HG03520 (cell line): Measurements from ENCODE around the gene VPS35L.
"Not testable (repeated sequence)": the region's sequence is repeated elsewhere in the genome, so short reads cannot be mapped to it uniquely, and the experiment has no call there.

ENCODE experiments used
- ATAC-seq: cut with Tn5 transposase; IDR thresholded peaks from one replicate; pipeline ENCODE4 v1.9.1; 2021; ENCODE audit warnings: mild to moderate bottlenecking, moderate library complexity; ENCODE audit not compliant: unreplicated experiment

VPS35L gene

DNA sequence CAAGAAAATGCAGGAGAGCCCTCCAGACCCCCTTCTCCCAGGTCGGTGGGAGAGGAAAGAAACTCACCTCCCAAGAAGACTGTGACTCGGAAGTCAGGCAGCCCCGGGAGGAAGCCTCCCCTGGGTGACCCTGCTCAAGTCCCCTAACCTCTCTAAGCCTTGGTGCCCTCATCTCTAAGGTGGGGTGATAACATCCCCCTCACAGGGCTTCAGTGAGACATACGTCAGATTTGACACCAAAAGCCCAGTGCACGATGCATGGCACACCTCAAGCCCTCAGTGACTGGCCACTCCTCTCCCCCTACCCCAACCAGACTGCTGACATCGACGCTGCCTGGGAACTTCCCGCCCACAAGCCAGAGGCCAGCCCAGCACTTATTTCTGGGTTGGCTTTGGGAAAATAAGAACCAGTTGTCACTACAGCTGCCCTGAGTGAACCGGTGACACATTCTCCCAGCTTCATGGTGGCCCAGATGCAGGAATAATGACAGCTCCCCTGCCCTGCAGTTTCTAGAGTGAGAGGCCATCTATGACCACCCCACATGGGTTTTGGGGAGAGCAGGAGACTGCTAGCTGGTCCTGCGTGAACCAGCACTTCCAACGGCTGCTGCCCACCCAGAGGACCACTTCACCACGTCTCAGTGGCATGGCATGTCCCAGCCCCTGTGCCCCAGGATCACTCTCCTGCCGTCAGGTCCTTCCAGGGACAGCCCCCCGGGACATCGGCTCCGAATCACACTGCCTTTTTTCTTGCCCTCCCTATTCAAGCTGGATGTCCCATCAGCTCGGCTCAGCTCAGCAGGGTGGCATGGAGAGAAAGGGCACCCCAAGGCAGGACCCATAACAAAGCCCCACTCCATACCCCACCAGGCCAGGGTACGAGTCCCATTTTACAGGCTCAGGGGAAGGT lies 153.0 kb downstream of the VPS35L start:
- no peak for ATAC-seq

DNA sequence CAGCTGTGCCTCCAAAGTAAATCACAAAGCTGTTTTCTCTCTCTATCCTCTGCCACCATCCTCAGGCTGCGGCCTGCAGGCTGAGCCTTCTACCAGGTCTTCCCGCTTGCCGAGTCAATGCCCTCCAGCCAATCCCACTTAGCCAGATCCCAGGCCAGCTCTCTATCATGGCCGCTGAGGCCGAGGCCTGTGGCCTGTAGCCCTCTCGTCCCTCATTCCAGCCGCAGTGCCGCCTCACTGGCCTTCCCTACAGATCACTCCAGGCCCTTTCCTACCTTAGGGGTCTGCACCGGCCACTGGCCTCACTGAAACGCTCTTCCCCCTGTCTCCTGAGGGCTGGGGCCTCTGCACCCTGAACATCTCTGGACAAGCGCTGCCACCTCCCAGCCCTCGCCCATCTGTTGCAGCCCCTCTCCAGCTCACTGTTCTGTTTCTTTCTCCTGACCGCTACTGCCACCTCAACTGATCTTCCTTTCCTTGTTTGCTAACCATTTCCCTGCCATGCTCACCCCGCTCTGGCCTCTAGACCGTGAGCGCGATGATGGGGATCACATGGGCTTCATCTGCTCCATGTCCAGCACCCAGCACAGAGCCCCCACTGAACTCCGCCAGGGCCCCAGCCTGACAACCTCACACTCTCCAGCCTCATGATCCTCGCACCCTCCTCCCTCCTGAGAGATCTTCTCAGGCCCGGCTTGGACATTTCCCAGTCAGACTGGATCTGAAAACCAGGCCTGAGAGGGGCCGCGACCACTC lies 154.1 kb downstream of the VPS35L start:
- ATAC-seq: no peak

DNA sequence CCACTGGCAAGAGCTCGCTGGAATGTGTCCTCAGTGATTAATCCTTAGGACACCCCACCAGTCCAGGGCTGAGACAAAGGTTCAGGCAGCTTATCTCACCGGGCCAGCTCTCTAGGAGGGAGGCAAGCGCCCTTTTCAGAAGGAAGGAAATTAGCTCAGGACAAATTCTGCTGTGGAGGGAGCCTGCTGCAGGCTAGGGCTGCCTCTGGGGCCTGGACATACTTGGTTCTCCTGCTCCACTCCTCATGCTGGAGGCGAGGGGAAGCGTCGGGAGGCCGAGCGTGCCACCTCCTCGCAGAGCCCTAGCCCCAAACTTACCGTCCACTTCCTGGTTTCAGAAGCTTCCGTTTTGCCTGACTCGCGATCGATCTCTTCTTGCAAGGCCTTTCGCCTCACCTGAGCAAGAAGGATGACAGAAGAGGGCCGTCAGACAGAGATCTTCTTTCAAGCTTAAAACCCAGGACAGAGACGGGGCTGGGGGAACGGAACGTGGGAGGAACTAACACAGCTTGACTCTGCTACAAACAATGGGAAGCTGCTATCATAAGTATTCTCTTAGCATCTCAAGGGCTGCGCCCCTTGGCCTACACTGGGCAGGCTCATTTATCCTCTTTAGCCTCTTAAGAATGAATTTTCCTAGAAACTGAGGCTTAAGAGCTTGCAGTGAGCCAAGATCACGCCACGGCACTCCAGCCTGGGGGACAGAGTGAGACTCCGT lies 154.8 kb downstream of the VPS35L start:
- no peak for ATAC-seq

DNA sequence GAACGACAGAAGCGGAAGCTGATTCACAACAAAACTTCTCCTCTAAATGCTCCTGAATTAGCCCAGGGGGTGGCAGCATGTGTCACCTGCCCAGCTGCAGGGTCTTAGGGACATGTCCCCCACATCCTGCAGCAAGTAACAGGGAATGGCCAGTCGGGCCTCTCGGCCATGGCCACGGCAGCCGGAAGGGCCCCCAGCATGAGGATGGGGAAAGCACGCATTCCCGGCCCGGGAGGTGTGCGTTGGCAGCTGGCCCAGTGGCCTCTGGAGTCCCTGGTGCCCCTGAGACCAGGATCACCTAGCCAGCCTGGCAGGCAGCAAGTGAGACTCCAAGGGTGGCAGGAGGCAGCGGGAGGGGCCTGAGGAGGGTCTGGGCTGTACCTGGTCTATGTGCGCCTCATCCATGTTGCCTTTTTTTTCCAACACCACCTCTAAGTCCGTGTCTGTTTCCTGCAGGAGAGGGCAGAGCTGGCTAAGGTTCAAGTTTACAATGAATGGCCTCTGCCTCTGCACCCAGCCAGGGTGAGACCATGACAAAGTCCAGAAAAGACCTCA lies 155.6 kb downstream of the VPS35L start:
- ATAC-seq: no peak

DNA sequence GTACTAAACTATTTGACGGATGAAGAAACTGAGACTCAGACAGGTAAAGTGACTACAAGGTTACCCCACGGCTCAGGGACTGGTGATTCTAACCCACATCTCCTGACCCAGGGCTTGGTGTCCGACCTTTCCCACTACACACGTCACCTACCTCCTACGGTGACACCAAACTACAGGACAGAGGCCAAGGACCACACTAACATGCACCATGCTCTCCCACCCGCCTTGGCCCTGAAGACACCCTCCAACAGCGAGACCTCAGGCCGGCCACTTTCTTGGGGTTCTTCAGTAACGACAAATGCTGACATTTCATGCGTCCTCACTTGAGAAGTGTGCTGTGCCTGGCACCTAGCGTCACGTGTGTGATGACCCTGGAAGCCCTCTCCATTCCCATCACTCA lies 156.1 kb downstream of the VPS35L start:
- ATAC-seq: no peak

DNA sequence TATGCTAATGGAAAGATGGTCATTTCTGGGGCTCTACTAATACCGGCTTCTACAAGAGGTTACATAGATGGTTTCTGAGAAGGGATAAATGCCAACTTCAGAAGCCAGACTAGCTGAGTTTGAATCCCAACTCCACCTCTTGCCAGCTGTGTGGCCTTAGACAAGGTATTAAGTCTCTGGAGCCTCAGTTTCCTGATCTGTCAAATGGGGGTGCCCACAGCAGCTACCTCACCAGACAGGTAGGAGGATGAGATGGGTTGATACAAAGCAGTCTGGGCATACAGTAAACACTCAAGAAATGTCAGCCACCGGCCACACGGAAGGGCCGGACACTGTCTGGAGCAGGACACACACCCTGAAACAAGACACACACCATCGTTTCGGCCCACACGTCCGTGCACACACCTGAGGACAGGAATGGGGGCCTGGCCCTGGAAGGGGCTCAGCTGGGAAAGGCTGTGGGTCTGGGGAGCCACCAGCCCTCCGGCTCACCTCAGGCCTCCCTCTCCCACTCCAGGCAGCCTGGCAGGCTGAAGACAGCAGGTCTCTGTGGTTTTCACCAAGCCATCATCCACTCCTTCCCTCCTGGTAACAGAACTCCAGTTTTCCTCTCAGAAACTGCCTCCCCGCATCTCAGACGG lies 157.0 kb downstream of the VPS35L start:
- no peak for ATAC-seq

DNA sequence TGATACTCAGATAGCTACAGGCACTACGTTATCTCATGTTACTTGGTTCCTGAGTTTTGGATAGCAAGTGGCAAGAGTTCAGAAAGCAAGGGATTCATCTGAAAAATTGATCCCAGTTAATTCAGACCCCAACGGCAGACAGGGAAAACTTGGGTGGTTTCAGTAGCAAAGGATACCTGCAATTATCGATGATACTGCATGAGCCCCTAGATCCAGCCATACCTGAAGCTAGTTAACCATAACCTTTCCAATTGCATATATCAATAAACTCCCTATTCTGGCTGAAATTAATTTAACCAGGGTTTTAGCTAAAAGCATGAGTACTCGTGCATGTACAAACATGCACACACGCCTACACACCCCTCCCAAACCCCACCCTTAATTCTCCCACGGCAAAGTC lies 158.2 kb downstream of the VPS35L start:
- ATAC-seq: no peak

DNA sequence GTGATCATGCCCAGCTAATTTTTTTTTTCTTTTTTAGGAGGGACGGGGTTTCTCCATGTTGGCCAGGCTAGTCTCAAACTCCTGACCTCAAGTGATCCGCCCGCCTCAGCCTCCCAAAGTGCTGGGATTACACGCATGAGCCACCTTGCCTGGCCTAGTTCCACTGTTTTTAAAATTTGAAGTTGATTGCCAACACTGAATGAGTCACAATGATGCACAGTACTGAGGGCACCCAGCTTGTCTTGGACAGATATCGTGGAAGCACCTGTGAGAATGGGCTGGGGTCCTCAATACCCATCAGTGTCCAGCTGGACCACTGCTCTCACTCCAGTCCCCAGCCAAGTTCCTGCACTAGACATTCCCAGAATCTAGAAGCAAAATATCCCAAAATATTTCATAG lies 160.1 kb downstream of the VPS35L start:
- ATAC-seq: no peak

DNA sequence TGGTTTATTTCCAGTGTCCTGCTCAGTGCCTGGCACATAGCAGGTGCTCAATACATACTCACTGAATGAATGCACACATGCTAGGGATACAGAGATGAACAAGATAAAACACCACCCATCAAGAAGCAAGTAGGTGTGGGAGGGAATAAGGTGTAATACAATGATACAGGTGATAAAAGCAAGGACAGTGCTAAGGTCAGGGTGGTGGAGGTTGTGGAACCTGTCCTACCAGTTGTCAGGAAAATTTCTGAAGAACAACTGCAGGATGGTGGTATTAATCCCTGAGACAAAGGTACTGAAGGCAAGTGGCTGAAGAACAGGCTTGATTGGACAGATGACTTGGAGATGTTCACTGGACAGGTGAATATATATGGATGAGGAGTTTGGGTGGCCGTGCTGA lies 160.7 kb downstream of the VPS35L start:
- ATAC-seq: no peak

DNA sequence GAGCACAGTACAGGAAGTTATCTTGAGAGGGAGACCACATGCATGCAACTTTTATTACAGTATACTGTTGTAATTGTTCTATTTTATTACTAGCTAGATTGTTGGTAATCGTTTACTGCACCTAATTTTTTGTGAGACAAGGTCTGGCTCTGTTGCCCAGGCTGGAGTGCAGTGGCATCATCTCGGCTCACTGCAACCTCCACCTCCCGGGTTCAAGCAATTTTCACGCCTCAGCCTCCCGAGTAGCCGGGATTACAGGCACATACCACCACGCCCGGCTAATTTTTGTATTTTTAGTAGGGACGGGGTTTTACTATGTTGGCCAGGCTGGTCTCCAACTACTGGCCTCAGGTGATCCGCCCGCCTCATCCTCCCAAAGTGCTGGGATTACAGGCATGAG lies 161.2 kb downstream of the VPS35L start:
- not testable (repeated sequence) for ATAC-seq

DNA sequence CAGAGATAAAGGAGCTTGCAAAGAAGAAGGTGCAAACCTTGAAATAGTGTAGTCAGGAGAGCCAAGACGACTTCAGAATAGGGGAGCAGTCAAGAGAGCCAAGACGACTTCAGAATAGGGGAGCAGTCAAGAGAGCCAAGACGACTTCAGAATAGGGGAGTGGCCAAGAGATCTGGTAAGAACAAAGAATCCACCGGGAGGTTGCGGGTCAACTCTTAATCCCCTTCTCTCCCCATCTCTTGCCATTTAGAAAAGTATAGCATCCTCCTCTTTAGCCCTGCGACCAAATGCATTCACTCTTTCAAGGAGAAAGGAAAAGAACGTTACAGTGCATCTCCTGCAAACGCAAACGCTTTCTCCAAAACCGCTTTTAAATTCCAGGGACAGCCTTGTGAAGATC lies 161.8 kb downstream of the VPS35L start:
- no peak for ATAC-seq

DNA sequence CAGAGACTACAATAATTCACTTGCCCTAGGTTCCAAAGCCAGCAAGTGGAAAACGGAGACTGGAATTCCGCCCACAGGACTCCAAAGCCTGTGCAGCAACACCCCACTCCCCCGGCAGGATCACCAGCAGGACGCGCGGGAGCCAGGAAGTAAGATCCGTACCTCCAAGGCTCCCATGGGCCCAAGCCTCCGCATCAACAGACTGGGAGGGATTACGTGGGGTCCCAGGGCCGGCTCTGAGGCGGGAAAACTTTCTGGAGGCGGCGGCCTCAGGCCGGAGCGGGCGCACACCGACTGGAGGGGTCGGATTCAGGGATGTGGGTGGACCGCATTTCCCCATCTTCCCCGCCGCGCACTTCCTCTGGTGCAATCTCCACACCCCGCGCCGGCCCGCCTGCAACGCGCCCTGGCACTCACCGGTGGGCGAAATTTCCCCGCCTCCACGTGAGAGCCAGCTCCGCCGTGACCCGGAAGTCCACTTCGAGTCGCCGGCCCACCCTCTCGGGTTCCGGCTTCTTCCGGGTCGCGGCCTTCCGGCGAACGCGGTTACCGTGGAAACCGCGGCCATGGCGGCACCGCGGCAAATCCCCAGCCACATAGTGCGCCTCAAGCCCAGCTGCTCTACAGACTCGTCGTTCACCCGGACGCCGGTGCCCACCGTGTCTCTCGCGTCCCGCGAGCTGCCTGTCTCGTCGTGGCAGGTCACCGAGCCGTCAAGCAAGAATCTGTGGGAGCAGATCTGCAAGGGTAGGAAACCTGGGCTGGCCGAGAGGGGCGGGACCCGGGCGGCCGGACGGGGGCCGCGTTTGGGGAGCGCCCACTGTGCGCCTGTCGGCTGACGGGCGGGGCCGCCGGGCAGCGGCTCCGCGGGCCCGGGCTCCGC lies 162.5 kb downstream of the VPS35L start, which contains the start of the genes IQCK and KNOP1:
TSS of gene IQCK (plus strand) at position 531 of the 883 bp plus-strand sequence. CDS start at position 567, 36 bp downstream.
TSS of gene KNOP1 (minus strand) at position 487 of the 883 bp plus-strand sequence. CDS start 3,192 bp downstream, outside the sequence.
- ATAC-seq: peak; percentile 95

DNA sequence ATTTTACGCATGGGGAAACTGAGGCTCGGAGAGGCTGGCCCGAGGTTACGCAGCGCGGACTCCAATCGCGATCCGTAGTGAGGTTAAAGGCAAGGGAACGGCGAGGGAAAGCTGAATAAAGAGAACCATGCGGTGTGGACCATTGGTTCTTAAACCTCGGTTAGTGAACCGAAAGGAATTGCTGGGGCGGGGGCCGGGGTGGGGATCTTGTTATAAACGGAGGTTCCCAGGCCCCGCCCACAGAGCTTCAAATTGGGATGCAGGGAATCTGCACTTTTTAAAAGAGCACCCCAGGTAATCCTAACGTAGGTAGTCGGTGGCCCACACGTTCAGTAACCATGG lies 163.1 kb downstream of the VPS35L start:
- ATAC-seq: no peak

DNA sequence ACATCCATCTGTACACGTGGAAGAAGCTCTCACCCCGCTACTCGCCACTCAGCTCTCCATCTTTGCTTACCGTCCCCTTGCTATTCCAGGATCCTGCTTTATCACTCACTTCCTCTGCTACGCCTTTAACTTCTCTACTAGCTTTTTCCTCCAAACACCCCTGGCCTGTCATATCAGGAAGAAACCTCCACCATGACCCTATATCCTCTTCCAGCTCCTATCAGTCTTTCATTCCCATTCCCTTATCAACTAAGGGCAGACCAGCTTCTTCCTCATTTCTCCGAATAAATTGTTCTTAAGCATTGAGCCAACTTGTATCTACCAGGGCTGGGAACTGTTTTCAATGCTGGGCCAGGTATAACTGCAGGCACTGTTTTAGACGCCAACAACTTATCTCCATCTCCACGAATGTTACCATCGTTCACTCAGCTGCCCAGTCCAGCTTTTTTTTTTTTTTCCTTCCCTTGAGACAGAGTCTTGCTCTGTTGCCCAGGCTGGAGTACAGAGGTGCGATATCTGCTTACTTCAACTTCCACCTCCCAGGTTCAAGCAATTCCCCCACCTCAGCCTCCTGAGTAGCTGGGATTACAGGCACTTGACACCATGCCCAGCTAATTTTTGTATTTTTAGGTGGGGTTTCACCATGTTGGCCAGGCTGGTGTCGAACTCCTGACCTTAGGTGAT lies 166.9 kb downstream of the VPS35L start:
- no peak for ATAC-seq

DNA sequence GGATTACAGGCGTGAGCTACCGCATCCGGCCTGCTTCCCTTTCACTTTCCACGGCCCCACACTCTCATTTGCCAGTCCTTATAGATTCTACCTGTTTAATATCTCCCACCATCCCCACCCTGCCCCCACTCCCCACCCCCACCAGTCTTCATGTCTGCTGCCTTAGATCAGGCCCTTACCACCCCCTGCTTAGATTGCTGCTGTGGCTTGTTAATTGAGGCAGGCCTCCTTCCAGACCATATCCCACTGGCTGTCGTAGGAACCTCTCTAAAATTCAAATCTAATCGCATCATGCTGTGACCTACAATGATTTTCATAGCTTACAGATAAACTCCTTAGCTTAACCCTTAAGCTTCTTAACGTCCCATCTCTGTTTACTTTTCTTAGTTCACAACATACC lies 167.5 kb downstream of the VPS35L start:
- no peak for ATAC-seq

DNA sequence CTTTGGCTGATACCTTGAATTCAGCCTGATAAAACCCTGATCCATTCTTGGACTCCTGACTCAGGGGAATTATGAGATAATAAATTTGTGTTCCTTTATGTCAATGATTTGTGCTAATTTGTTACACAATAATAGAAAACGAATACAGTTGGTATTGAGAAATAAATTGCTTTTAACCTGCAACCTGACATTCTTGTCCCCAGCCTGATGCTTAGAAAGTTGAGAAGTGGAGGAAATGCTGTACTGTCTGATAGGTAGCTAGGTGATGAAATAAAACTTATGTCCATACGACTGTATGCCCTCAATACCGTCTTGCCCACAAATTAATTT lies 173.1 kb downstream of the VPS35L start:
- ATAC-seq: no peak

DNA sequence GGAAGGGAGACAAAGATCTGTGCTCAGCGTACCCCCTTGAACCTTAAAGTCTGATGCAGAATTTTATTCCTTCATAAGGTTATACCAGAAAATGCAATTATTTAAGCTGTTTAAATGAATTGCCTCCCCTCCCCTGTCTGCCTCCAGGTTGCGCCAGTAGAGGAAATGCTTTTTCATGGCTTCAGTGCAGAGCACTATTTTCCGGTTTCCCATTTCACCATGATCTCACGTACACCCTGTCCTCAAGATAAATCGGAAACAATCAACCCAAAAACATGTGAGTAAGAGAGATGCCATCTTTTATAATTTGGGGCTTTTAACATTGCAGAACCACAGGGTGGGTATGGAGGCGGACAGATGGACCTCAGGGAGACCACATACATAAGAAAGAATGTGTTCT lies 178.0 kb downstream of the VPS35L start:
- no peak for ATAC-seq

DNA sequence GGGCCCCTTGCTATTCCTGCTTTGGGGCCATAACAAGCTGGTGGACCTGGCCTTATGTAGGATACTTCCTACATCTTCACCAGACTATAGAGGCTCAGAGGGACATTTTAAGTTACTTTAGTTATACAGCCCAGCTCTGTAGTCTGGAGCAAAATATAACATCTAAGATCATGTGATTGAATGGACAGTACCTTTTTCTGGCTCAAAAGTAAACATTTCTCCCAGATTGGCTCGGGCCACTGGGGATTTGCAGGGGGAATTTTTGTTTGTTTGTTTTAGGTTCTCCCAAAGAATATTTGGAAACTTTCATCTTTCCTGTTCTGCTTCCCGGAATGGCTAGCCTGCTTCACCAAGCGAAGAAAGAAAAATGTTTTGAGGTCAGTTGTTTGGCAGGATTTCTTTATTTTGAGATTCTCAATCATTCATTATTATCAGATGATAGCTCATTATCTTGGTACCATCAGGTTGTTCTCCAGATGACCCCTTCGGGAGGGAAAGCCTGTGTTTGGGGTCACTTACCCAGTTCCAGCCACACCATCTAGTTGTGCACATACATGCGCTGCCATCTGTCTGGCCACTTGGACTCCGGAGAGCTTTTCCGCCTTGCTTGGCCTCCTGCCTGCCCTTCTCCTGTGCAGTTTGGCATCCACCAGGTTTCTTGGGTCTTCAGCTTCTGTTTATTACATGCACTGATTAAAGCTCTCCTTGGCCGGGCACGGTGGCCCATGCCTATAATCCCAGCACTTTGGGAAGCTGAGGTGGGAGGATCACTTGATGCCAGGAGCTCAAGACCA lies 179.8 kb downstream of the VPS35L start:
- ATAC-seq: no peak
